Bronchial epithelial cell (primary cell): ENCODE data around the gene ANO5. TPM values are rescaled to one million over a fixed set of nuclear protein-coding genes. Genes with fewer than 3 reads are reported as not detected.
"Not testable (repeated sequence)": the region's sequence is repeated elsewhere in the genome, so short reads cannot be mapped to it uniquely, and the experiment has no call there.

Source experiments
- DNase-seq: peaks from one replicate; pipeline ENCODE4 v3.0.0-alpha.2; 2010; ENCODE audit warnings: low read depth
- FAIRE-seq: peaks from 2 replicates; lab custom pipeline; 2011; peaks lifted over from hg19 to GRCh38; lab: Jason Lieb, UNC
- H3K27me3 ChIP-seq: 2 replicates; pipeline ENCODE4 v1.5.1; 2011; ENCODE audit warnings: low read length; ENCODE audit not compliant: control insufficient read depth, insufficient read depth
- H3K36me3 ChIP-seq: 2 replicates; pipeline ENCODE4 v1.5.1; 2011; ENCODE audit warnings: low read length; ENCODE audit not compliant: control insufficient read depth, insufficient read depth
- H3K4me3 ChIP-seq: 2 replicates; pipeline ENCODE4 v1.5.1; 2011; ENCODE audit warnings: mild to moderate bottlenecking, low read depth, low read length, control low read depth
- CTCF ChIP-seq: IDR thresholded peaks from 2 replicates; pipeline ENCODE4 v1.5.1; 2011; ENCODE audit warnings: mild to moderate bottlenecking, moderate library complexity, low read length, control low read depth, inconsistent platforms; ENCODE audit not compliant: insufficient read depth, severe bottlenecking
- total RNA-seq: library from RNA; depleted of rRNA; stranded (reverse); fragments of >200 nt; gene quantifications from 2 replicates; pipeline ENCODE4 v1.2.1, GENCODE V29; 2014

ANO5 gene
- total RNA-seq, 1 donor from 2014 or later = 0.26 TPM

GRCh38 chr11:22273781-22274180 lies 80.9 kb downstream of the ANO5 start:
- DNase-seq (no peak), FAIRE-seq (no peak)
- TF ChIP-seq CTCF = no peak
- Histone ChIP-seq H3K36me3 (no peaks in the 10 kb centered on the region), H3K27me3 (no peaks in the 10 kb centered on the region), H3K4me3 (no peak overlapping the region)

- Histone ChIP-seq H3K36me3 (no peaks in the 10 kb centered on the region), H3K27me3 (no peaks in the 10 kb centered on the region), H3K4me3 (no peak overlapping the region)
- FAIRE-seq = no peak
- no peak for DNase-seq
- TF ChIP-seq CTCF = no peak
These were observed 82.7 kb downstream of the ANO5 start for GRCh38 chr11:22275600-22275999.

- H3K4me3 ChIP-seq = no peak overlapping the region
- FAIRE-seq (no peak), DNase-seq (no peak)
- no peaks in the 10 kb centered on the region for H3K36me3 ChIP-seq
- no peaks in the 10 kb centered on the region for H3K27me3 ChIP-seq
- TF ChIP-seq CTCF = no peak
These were observed 83.7 kb downstream of the ANO5 start for GRCh38 chr11:22276535-22276934.

- not testable (repeated sequence) for H3K36me3 ChIP-seq, H3K4me3 ChIP-seq, H3K27me3 ChIP-seq, FAIRE-seq, DNase-seq
These were observed 92.1 kb downstream of the ANO5 start for GRCh38 chr11:22284991-22285390.

- H3K36me3 ChIP-seq = no peaks in the 10 kb centered on the region
- DNase-seq (no peak), FAIRE-seq (no peak)
- TF ChIP-seq CTCF = no peak
- H3K27me3 ChIP-seq = no peaks in the 10 kb centered on the region
- no peak overlapping the region for H3K4me3 ChIP-seq
These were observed 109.5 kb downstream of the ANO5 start for GRCh38 chr11:22302368-22302767.

GRCh38 chr11:22304337-22304961 lies 111.6 kb downstream of the ANO5 start:
- Histone ChIP-seq H3K36me3 (no peaks in the 10 kb centered on the region), H3K27me3 (no peaks in the 10 kb centered on the region), H3K4me3 (no peak overlapping the region)
- peak; percentile 48 for TF ChIP-seq CTCF
- no peak for FAIRE-seq
- peak; percentile 39 for DNase-seq
